HTR-8/SVneo (cell line): ENCODE measurements around the gene WFIKKN2.

ENCODE experiments used
- DNase-seq: peaks from one replicate; pipeline ENCODE4 v3.0.0; 2011; ENCODE audit warnings: low spot score, mixed read lengths; ENCODE audit not compliant: insufficient read length
- FAIRE-seq: peaks from 2 replicates; lab custom pipeline; 2011; peaks lifted over from hg19 to GRCh38; lab: Jason Lieb, UNC

The WFIKKN2 gene

DNA sequence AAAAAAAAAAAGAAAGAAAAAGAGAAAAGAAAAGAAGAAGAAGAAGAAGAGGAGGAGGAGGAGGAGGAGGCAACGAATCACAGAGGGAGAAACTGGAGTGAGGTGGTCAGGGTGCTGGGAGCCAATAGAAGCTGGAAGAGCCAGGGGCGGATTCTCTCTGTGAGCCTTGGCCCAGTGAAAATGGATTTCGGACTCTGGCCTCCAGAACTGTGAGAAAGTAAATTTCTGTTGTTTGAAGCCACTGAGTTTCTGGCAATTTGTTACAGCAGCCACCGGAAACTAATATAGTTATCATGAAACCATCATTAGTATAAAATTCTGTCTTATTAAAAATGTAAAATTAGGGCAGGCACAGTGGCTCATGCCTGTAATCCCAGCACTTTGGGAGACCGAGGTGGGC is 27.7 kb upstream of the WFIKKN2 start:
- FAIRE-seq (no peak), DNase-seq (no peak)

GRCh38 chr17:50808413-50808812 is 27.0 kb upstream of the WFIKKN2 start:
- DNase-seq (no peak), FAIRE-seq (no peak)

DNA sequence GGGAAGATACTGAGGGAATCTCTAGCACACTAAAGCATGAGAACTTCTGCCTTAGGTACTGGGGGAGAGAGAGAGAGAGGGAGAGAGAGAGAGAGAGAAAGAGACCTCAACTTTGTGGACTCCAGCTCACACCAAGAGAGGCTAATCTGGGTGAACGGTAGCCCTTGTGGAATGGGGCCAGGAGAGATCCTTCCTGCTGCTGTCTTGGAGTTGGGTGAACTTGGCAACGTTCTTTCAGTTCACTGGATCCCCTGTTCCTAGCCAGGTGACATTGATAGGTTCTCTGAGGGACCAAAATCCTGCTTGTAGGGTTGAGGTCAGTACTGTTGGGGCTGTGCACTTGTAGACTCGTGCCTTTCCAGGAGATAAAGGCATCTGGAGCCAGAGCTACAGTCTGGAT is 26.5 kb upstream of the WFIKKN2 start:
- no peak for DNase-seq
- FAIRE-seq, result no peak

DNA sequence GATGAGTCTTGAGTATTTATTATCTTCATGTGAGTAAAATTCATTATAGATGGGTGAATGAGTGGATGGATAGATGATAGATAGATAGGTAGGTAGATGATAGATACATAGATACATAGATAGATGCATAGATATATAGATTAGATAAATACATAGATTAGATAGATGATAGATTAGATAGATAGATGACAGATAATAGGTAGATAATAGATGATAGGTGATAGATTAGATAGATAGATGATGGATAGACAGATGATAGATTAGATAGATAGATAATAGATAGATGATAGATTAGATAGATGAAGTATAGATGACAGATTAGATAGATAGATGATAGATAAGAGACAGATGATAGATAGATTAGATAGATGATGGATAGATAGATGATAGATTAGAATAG is 21.8 kb upstream of the WFIKKN2 start:
- DNase-seq, result no peak
- no peak for FAIRE-seq

- no peak for DNase-seq
- no peak for FAIRE-seq
These were observed 20.0 kb upstream of the WFIKKN2 start for GRCh38 chr17:50815400-50815799.

DNA sequence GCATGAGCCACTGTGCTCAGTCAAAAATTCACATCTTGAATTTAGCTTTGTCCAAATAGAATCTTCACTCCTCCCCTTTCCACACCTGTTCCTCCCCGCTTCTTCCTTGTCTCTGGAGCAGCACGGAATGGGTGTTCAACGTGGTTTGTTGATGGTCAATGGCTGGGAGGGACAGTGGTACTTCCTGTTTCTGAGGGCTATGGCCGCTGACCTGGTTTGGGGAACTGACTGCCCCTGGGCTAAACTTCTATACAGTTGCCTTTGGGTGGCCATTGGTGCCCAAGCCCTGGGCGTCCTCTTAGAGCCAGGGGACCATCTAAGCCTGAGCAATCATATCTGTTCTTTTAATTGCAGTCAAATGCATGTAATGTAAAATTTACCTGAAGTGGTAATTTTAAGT is 19.1 kb upstream of the WFIKKN2 start:
- DNase-seq (no peak), FAIRE-seq (no peak)

DNA sequence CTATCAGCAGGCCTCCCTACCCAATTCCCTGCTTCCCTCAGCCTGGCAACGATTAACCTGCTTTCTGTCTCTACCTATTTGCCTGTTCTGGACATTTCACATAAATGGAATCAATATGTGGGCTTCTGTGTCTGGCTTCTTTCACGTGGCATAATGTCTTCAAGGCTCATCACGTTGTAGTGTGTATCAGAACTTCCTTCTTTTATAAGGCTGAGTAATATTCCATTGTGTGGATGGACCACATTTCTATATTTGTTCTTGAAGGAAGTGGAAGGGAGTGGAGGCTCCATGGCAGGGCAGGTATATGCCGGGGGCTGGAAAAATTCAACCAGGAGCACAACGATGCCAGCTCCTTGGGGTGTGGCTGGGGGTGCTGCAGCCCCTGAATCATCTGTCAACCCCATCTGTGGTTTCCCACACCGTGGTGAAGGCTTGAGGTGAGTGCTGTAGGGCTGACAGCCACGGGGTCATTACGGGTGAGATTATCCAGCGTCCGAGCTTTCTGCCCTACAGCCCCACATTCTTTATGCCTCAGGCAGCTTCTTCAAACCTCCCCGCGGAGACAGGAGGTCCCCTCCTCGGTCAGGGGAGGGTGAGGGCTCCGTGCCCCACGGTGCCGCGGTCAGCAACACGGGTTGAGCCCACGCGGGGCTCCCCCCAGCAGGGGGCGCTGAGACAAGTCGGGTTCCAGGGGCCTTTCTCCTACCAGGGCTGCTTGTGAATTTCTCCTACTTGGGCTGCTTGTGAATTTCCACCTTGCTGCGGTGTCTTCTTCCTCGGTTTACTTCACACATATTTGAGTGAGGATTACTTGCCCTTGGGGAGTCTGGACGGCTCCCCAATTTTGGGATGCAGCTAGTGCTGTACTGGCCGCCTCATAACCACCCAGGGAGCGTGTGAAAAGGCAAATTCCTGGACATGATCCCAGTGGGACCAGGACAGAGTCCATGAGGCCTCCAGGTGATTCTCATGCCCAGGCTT is 18.3 kb upstream of the WFIKKN2 start:
- peak; percentile 26 for FAIRE-seq
- peak; percentile 70 for DNase-seq

- FAIRE-seq, result peak; percentile 85
- DNase-seq, result peak; percentile 84
These were observed 17.5 kb upstream of the WFIKKN2 start for GRCh38 chr17:50817838-50818237.

- FAIRE-seq, result no peak
These were observed 17.1 kb upstream of the WFIKKN2 start for GRCh38 chr17:50818261-50818660.

DNA sequence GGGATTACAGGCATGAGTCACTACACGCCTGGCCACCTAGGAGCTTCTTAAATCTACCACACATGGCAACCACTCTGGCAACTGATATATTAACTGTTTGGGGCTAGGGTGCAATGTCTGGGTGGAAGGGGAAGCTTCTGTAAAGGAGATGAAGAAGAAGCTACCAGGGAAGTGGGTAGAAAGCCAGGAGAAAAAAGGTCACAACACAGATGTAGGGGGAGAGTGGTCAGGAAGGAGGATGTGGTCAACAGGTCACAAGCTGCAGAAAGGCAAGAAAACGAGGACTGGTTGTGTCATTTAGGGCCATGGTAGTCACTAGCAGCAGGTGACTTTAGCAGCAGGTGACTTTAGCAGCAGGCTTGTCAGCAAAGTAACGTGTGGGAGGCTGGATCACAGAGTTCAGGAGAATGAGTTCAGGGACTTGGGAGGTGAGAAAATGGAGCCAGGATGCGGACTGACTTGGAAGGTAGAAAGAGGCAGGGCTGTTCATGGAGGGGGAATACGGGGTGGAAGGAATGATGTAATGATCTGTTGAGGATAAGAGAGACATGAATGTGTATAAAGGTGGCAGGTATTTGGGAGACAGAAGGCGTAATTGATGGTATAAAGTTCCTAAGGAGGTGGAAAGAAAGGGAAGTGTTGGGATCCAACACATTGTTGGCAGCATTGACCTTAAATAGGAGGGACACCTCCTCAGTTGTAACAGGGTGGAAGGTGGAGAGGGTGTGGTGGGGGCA is 16.3 kb upstream of the WFIKKN2 start:
- FAIRE-seq (no peak), DNase-seq (no peak)

More at GRCh38 chr17:50818261-50818660, 17.1 kb upstream of the WFIKKN2 start:
- DNase-seq, result no peak

GRCh38 chr17:50820651-50821050 is 14.7 kb upstream of the WFIKKN2 start:
- FAIRE-seq (no peak), DNase-seq (no peak)

DNA sequence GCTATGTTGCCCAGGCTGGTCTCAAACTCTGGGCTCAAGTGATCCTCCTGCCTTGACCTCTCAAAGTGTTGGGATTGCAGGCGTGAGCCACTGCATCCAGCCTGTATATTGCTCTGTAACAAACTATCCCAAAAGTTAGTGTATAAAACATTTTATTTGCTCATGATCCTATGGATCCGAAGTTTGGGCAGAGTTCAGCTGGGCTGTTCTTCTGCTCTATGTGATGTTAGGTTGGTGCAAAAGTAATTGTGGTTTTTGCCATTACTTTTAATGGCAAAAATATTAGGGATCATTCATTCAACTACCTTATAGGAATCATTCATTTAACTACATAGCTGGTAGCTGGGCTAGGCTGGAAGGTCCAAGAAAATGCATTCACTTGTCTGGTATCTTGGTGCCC is 12.8 kb upstream of the WFIKKN2 start:
- no peak for FAIRE-seq
- DNase-seq, result no peak

DNA sequence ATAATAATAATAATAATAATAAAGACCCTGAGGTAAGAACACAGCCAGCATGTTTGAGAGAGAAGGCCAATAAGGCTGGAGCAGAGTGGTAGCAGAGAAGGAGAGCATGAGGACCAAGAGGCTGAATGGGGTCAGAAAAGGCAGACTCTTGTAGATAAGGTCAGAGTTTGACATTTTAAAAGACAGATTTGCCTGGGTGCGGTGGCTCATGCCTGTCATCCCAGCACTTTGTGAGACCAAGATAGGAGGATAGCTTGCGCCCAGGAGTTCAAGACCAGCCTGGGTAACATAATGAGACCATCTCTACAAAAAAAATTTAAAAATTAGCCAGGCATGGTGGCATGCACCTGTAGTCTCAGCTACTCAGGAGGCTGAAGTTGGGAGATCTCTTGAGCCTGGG is 11.0 kb upstream of the WFIKKN2 start:
- DNase-seq (no peak), FAIRE-seq (no peak)

DNA sequence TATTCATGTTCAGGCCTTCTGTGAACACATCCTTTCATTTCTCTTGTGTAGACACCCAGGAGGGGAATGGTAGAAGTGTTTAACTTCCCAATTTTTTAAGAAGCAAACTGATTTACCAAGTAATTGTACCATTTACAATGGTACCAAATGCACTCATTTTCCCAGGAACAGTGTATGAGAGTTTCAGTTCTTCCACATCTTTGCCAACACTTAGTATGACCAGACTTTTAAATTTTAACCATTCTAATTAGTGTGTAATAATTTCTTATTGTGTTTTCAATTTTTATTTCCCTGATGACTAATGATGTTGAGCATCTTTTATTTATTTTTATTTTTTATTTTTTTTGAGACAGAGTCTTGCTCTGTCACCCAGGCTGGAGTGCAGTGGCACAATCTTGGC is 10.2 kb upstream of the WFIKKN2 start:
- DNase-seq, result no peak
- FAIRE-seq, result no peak

DNA sequence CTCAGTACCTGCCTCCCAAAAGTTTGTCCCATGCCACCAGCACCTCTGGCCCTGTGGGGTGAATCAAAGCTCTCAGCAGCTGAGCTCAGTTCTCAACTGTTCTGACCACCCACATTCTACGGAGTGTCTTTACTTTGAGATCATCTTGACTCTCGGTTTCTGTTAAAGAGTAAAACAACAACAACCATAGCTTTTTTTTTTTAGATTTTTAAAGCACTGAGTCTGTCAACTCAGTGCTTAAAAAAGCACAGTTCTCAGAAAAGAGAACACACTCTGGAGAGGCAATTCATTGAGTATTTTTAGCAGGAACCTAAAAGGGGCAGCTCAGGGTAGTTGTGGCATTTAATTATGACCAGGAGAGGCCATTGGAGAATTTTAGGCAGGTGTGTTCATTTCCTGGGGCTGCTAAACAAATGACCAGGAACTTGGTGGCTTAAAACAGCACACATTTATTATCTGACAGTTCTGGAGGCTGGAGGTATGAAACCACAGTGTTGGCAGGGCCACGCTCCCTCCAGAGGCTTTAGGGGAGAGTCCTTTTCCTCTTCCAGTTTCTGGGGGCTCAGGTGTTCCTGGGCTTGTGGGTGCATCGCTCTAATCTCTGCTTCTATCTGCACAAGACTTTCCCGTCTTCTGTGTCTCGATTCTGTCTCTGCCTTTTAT is 6.7 kb upstream of the WFIKKN2 start:
- DNase-seq (no peak), FAIRE-seq (no peak)

DNA sequence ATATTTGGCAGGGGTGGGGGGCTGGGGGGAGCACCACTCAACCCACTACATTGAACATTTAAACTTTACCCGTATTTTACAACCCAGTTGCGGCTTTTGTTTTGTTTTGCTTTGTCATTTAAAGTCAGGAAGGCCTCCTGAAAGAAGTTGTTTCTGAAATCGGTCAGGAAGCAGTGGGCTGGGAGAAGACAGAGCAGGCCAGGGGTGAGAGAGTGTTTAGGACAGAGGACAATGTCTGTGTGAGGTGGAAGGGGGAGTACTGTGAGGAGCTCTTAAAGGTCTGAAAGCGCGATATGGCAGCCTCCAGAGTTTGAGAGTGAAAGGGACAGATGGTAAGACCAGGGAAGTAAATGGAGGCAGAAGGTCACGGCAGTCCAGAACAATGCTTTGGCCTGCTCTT is 6.1 kb upstream of the WFIKKN2 start:
- no peak for FAIRE-seq
- DNase-seq, result no peak

DNA sequence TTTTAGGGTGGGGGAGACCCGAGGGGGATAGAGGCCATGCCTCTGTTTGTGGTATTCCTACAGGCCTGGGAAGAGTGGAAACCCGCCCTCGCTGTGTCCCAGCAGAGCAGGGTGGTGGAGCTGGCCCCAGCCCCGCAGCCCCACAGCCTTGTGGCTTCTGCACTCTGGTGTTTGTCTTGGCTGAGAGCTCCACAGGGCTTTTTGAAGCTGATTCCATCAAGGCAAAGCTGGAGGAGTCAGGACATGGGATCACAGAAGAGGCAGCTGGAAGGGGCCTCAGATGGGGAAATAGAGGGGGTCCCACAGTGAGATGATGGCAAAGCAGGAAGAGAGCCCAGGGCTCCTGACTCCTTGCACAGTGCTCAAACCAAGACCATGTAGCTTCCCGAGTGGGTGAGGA is 5.0 kb upstream of the WFIKKN2 start:
- no peak for FAIRE-seq
- DNase-seq, result no peak

- FAIRE-seq (no peak), DNase-seq (no peak)
These were observed 4.4 kb upstream of the WFIKKN2 start for GRCh38 chr17:50830994-50831393.

- DNase-seq (no peak), FAIRE-seq (no peak)
These were observed 3.9 kb upstream of the WFIKKN2 start for GRCh38 chr17:50831471-50831928.

GRCh38 chr17:50832267-50832863 is 3.0 kb upstream of the WFIKKN2 start:
- FAIRE-seq (no peak), DNase-seq (no peak)
